Mesendoderm (in vitro differentiated cells): Measurements from ENCODE around the gene OTOGL.

Experiments
- DNase-seq: peaks from one replicate; pipeline ENCODE4 v3.0.0; 2013
- H2AK5ac ChIP-seq: 2 replicates; pipeline ENCODE4 v1.6.1; 2013; ENCODE audit warnings: low read length, inconsistent platforms
- H2BK120ac ChIP-seq: 2 replicates; pipeline ENCODE4 v1.6.1; 2013; ENCODE audit warnings: low read depth, mild to moderate bottlenecking, low read length, moderate library complexity, mixed read lengths
- H2BK15ac ChIP-seq: replicated peaks from 2 replicates; pipeline ENCODE4 v1.6.1; 2013; ENCODE audit warnings: low read depth, mild to moderate bottlenecking, moderate library complexity
- H2BK5ac ChIP-seq: 2 replicates; pipeline ENCODE4 v1.6.1; 2013; ENCODE audit warnings: low read length, inconsistent platforms
- H3K18ac ChIP-seq: 2 replicates; pipeline ENCODE4 v1.6.1; 2013; ENCODE audit warnings: mild to moderate bottlenecking, low read length, mixed read lengths
- H3K23ac ChIP-seq: one replicate; pipeline ENCODE4 v1.6.1; 2013; ENCODE audit warnings: low read length
- H3K27ac ChIP-seq: 2 replicates; pipeline ENCODE4 v1.5.1; 2013; ENCODE audit warnings: low read depth, mild to moderate bottlenecking, inconsistent platforms, low read length, moderate library complexity
- H3K27me3 ChIP-seq: 2 replicates; pipeline ENCODE4 v1.6.1; 2013; ENCODE audit warnings: low read length, control low read depth, mild to moderate bottlenecking, inconsistent platforms; ENCODE audit not compliant: insufficient read depth, poor library complexity
- H3K36me3 ChIP-seq: 2 replicates; pipeline ENCODE4 v1.6.1; 2013; ENCODE audit warnings: low read length, inconsistent platforms; ENCODE audit not compliant: control insufficient read depth, insufficient read depth
- H3K4ac ChIP-seq: one replicate; pipeline ENCODE4 v1.6.1; 2013; ENCODE audit warnings: low read depth, mild to moderate bottlenecking, low read length, moderate library complexity
- H3K4me1 ChIP-seq: 2 replicates; pipeline ENCODE4 v1.6.1; 2013; ENCODE audit warnings: low read depth, low read length, inconsistent platforms; ENCODE audit not compliant: control insufficient read depth
- H3K4me2 ChIP-seq: 2 replicates; pipeline ENCODE4 v1.6.1; 2013; ENCODE audit warnings: low read length
- H3K4me3 ChIP-seq: 2 replicates; pipeline ENCODE4 v1.5.1; 2013; ENCODE audit warnings: mild to moderate bottlenecking, low read length
- H3K56ac ChIP-seq: one replicate; pipeline ENCODE4 v1.6.1; 2013; ENCODE audit warnings: low read length
- H3K79me1 ChIP-seq: 2 replicates; pipeline ENCODE4 v1.6.1; 2013; ENCODE audit warnings: low read length, inconsistent platforms
- H3K79me2 ChIP-seq: 2 replicates; pipeline ENCODE4 v1.6.1; 2013; ENCODE audit warnings: mild to moderate bottlenecking, low read length; ENCODE audit not compliant: control insufficient read depth, insufficient read depth
- H3K9ac ChIP-seq: 2 replicates; pipeline ENCODE4 v1.6.1; 2013; ENCODE audit warnings: low read length, inconsistent platforms
- H4K5ac ChIP-seq: one replicate; pipeline ENCODE4 v1.6.1; 2013; ENCODE audit warnings: low read length
- H4K8ac ChIP-seq: one replicate; pipeline ENCODE4 v1.6.1; 2013; ENCODE audit warnings: low read depth, mild to moderate bottlenecking, control low read depth, low read length, moderate library complexity
- WGBS: extraction: QIAGEN DNeasy Blood & Tissue Kit; methylation state at CpG from one replicate; pipeline ENCODE4 v1.1.7; 2013; ENCODE audit warnings: low lambda C conversion rate, missing lambda C conversion rate; ENCODE audit not compliant: insufficient coverage; ENCODE audit errors: extremely low coverage; 5-methylcytosine and 5-hydroxymethylcytosine counted together

OTOGL gene

GRCh38 chr12:80413462-80413861 is 314.1 kb downstream of the OTOGL start:
- no peak overlapping the region for H2AK5ac ChIP-seq
- no peak overlapping the region for H2BK5ac ChIP-seq
- H3K36me3 ChIP-seq = no peaks in the 10 kb centered on the region
- H3K4ac ChIP-seq = no peak overlapping the region
- DNase-seq = peak; percentile 3
- H3K4me3 ChIP-seq = no peak overlapping the region
- no peak overlapping the region for H4K8ac ChIP-seq
- H2BK120ac ChIP-seq = no peak overlapping the region
- WGBS = no CpG with 5 or more reads among the region's 3 CpGs
- no peak overlapping the region for H4K5ac ChIP-seq
- no peak overlapping the region for H3K18ac ChIP-seq
- H3K79me1 ChIP-seq = no peaks in the 10 kb centered on the region
- H3K27ac ChIP-seq = no peak overlapping the region
- no peak overlapping the region for H3K4me2 ChIP-seq
- no peak overlapping the region for H3K23ac ChIP-seq
- H3K79me2 ChIP-seq = no peaks in the 10 kb centered on the region
- no peak overlapping the region for H3K56ac ChIP-seq
- H3K9ac ChIP-seq = no peak overlapping the region
- H2BK15ac ChIP-seq = no peak overlapping the region
- H3K27me3 ChIP-seq = no peaks in the 10 kb centered on the region
- H3K4me1 ChIP-seq = no peaks in the 10 kb centered on the region

- WGBS = no CpG with 5 or more reads among the region's 1 CpG
- no peaks in the 10 kb centered on the region for H3K4me1 ChIP-seq
Measured at GRCh38 chr12:80415466-80415865, 316.1 kb downstream of the OTOGL start.

GRCh38 chr12:80419644-80420043 is 320.3 kb downstream of the OTOGL start:
- Histone ChIP-seq H3K9ac (no peak overlapping the region), H3K4me1 (no peaks in the 10 kb centered on the region), H3K27ac (no peak overlapping the region), H4K8ac (no peak overlapping the region), H3K4ac (no peak overlapping the region), H2AK5ac (no peak overlapping the region), H2BK15ac (no peak overlapping the region), H3K79me2 (no peaks in the 10 kb centered on the region), H3K4me2 (no peak overlapping the region), H3K4me3 (no peak overlapping the region), H3K27me3 (no peaks in the 10 kb centered on the region), H3K36me3 (no peaks in the 10 kb centered on the region), H3K18ac (no peak overlapping the region), H3K56ac (no peak overlapping the region), H4K5ac (no peak overlapping the region), H2BK120ac (no peak overlapping the region), H3K79me1 (no peaks in the 10 kb centered on the region), H3K23ac (no peak overlapping the region), H2BK5ac (no peak overlapping the region)
- peak; percentile 8 for DNase-seq

More at GRCh38 chr12:80415466-80415865, 316.1 kb downstream of the OTOGL start:
- Histone ChIP-seq H3K36me3 (no peaks in the 10 kb centered on the region), H4K8ac (no peak overlapping the region), H3K27me3 (no peaks in the 10 kb centered on the region), H2BK15ac (no peak overlapping the region), H3K23ac (no peak overlapping the region), H2AK5ac (no peak overlapping the region), H2BK120ac (no peak overlapping the region), H2BK5ac (no peak overlapping the region), H3K4me2 (no peak overlapping the region), H3K79me1 (no peaks in the 10 kb centered on the region), H3K9ac (no peak overlapping the region), H3K4me3 (no peak overlapping the region), H3K18ac (no peak overlapping the region), H3K27ac (no peak overlapping the region), H4K5ac (no peak overlapping the region), H3K56ac (no peak overlapping the region), H3K79me2 (no peaks in the 10 kb centered on the region), H3K4ac (no peak overlapping the region)
- DNase-seq = no peak

GRCh38 chr12:80420075-80420474 is 320.7 kb downstream of the OTOGL start:
- no peak overlapping the region for H4K5ac ChIP-seq
- H3K9ac ChIP-seq = no peak overlapping the region
- H2AK5ac ChIP-seq = no peak overlapping the region
- H3K4me2 ChIP-seq = no peak overlapping the region
- no peaks in the 10 kb centered on the region for H3K4me1 ChIP-seq
- H2BK120ac ChIP-seq = no peak overlapping the region
- no peaks in the 10 kb centered on the region for H3K79me2 ChIP-seq
- no peak overlapping the region for H3K18ac ChIP-seq
- H4K8ac ChIP-seq = no peak overlapping the region
- H3K27ac ChIP-seq = no peak overlapping the region
- no peaks in the 10 kb centered on the region for H3K36me3 ChIP-seq
- no peaks in the 10 kb centered on the region for H3K27me3 ChIP-seq
- no peak overlapping the region for H3K4ac ChIP-seq
- H3K23ac ChIP-seq = no peak overlapping the region
- no peak overlapping the region for H2BK5ac ChIP-seq
- DNase-seq = no peak
- H3K56ac ChIP-seq = no peak overlapping the region
- no peak overlapping the region for H3K4me3 ChIP-seq
- no peaks in the 10 kb centered on the region for H3K79me1 ChIP-seq
- no peak overlapping the region for H2BK15ac ChIP-seq

GRCh38 chr12:80422550-80422949 is 323.2 kb downstream of the OTOGL start:
- Histone ChIP-seq H2BK5ac (no peak overlapping the region), H3K18ac (no peak overlapping the region), H3K36me3 (no peaks in the 10 kb centered on the region), H3K27ac (no peak overlapping the region), H4K8ac (no peak overlapping the region), H2BK15ac (no peak overlapping the region), H3K79me2 (no peaks in the 10 kb centered on the region), H3K9ac (no peak overlapping the region), H2BK120ac (no peak overlapping the region), H3K23ac (no peak overlapping the region), H3K4me3 (no peak overlapping the region), H3K79me1 (no peaks in the 10 kb centered on the region), H4K5ac (no peak overlapping the region), H2AK5ac (no peak overlapping the region), H3K56ac (no peak overlapping the region), H3K4ac (no peak overlapping the region), H3K4me2 (no peak overlapping the region), H3K4me1 (no peaks in the 10 kb centered on the region), H3K27me3 (no peaks in the 10 kb centered on the region)
- no CpG with 5 or more reads among the region's 2 CpGs for WGBS
- DNase-seq = no peak
